ENCODE results near the gene RIN1.

GRCh38 chr11:66321606-66322005 lies 14.6 kb downstream of the RIN1 start:
- no peak for TF ChIP-seq POLR2AphosphoS5 (IDR thresholded peaks at IDR 0.05)
- TF ChIP-seq, protein P1, sequence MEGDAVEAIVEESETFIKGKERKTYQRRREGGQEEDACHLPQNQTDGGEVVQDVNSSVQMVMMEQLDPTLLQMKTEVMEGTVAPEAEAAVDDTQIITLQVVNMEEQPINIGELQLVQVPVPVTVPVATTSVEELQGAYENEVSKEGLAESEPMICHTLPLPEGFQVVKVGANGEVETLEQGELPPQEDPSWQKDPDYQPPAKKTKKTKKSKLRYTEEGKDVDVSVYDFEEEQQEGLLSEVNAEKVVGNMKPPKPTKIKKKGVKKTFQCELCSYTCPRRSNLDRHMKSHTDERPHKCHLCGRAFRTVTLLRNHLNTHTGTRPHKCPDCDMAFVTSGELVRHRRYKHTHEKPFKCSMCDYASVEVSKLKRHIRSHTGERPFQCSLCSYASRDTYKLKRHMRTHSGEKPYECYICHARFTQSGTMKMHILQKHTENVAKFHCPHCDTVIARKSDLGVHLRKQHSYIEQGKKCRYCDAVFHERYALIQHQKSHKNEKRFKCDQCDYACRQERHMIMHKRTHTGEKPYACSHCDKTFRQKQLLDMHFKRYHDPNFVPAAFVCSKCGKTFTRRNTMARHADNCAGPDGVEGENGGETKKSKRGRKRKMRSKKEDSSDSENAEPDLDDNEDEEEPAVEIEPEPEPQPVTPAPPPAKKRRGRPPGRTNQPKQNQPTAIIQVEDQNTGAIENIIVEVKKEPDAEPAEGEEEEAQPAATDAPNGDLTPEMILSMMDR (IDR thresholded peaks at IDR 0.05), result no peak

Data from prostate gland (tissue), 2 donors.